Panc1 (cell line): Measurements from ENCODE around the gene BARHL1. TPM values are rescaled to one million over a fixed set of nuclear protein-coding genes. Genes with fewer than 3 reads are reported as not detected.

Experiments
- ATAC-seq: fragments of 200-7000 bp; cut with Tn5 transposase; 2 replicates; pipeline ENCODE4 v1.9.1; 2020; ENCODE audit warnings: mild to moderate bottlenecking, moderate library complexity
- BruUV-seq: library from RNA; stranded (reverse); fragments of 400-500 nt; replicated peaks from 2 replicates; lab custom pipeline; 2021; lab: Mats Ljungman, UMichigan
- CTCF ChIA-PET: fragments of 300-600 bp; sonication (Branson Sonifier 250); formaldehyde crosslinking; loops from one replicate; lab custom pipeline; 2022; ENCODE audit warnings: antibody characterized with exemption; lab: Charles Lee
- POLR2A ChIA-PET: fragments of 300-600 bp; sonication (Branson Sonifier 250); formaldehyde crosslinking; loops from one replicate; lab custom pipeline; 2022; ENCODE audit warnings: antibody characterized with exemption; lab: Charles Lee
- DNase-seq: peaks from one replicate; pipeline ENCODE4 v3.0.0-alpha.2; 2010; ENCODE audit warnings: low read depth, low spot score
- H3K27ac ChIP-seq: 2 replicates; pipeline ENCODE4 v1.5.1; 2011; ENCODE audit warnings: mild to moderate bottlenecking, low read length, inconsistent platforms
- H3K27me3 ChIP-seq: fragments of 200-500 bp; sonication (Bioruptor generic); 2 replicates; pipeline ENCODE4 v1.6.0; 2014; ENCODE audit warnings: low read length, inconsistent platforms; ENCODE audit not compliant: control insufficient read depth, insufficient read depth
- H3K36me3 ChIP-seq: fragments of 200-500 bp; sonication (Bioruptor generic); 2 replicates; pipeline ENCODE4 v1.5.1; 2014; ENCODE audit warnings: inconsistent platforms, mild to moderate bottlenecking, low read length, moderate library complexity; ENCODE audit not compliant: control insufficient read depth, insufficient read depth
- H3K4me1 ChIP-seq: 2 replicates; pipeline ENCODE4 v1.5.1; 2011; ENCODE audit warnings: inconsistent platforms, mild to moderate bottlenecking, low read length, moderate library complexity; ENCODE audit not compliant: control insufficient read depth, insufficient read depth
- H3K4me3 ChIP-seq, 2 experiments: 2 replicates each; pipeline ENCODE4 v1.5.1; 2011 to 2012; ENCODE audit warnings: low read depth in 2 of 2, low read length in 2 of 2, mild to moderate bottlenecking in 2 of 2, inconsistent platforms in 1 of 2, moderate library complexity in 1 of 2
- H3K9me3 ChIP-seq: fragments of 200-500 bp; sonication (Bioruptor generic); 2 replicates; pipeline ENCODE4 v1.5.1; 2014; ENCODE audit warnings: low read depth, mild to moderate bottlenecking, inconsistent platforms, low read length, moderate library complexity; ENCODE audit not compliant: control insufficient read depth, insufficient read depth
- POLR2AphosphoS5 ChIP-seq: IDR thresholded peaks from 2 replicates; pipeline ENCODE4 v1.6.1; 2012; ENCODE audit warnings: mild to moderate bottlenecking, low read depth, low read length, moderate library complexity
- SIN3A ChIP-seq: IDR thresholded peaks from 2 replicates; pipeline ENCODE4 v1.6.1; 2012; ENCODE audit warnings: low read depth, mild to moderate bottlenecking, low read length, moderate library complexity, borderline replicate concordance; ENCODE audit not compliant: insufficient read depth
- TCF7L2 ChIP-seq: IDR thresholded peaks from 2 replicates; pipeline ENCODE4 v1.6.1; 2011; ENCODE audit warnings: mild to moderate bottlenecking, low read depth, low read length, inconsistent platforms
- in situ Hi-C: cut with HindIII; loops from 2 replicates; pipeline ENCODE4 v1.10.0; 2016; ENCODE audit warnings: low sequenced_read_pairs, low pct_unique_long_range_greater_than_20kb
- intact Hi-C: fragments of 100-400 bp; cut with micrococcal nuclease; formaldehyde crosslinking; loops from one replicate; pipeline ENCODE4 v1.10.0; 2022; ENCODE audit not compliant: unreplicated experiment
- total RNA-seq: library from RNA; stranded (reverse); gene quantifications from one replicate; pipeline ENCODE4 v1.2.1, GENCODE V29; 2021; ENCODE audit not compliant: unreplicated experiment
- TF ChIP-seq, protein P1 (sequence below), 2 experiments: IDR thresholded peaks; 2 replicates each; pipeline ENCODE4 v1.6.1; 2011 to 2012; ENCODE audit warnings: low read depth in 2 of 2, control low read depth in 1 of 2, low read length in 1 of 2, mild to moderate bottlenecking in 1 of 2, moderate library complexity in 1 of 2; ENCODE audit not compliant: insufficient read depth in 1 of 2
- TF ChIP-seq, protein P2 (sequence below): fragments of 450-650 bp; IDR thresholded peaks from 2 replicates; pipeline ENCODE4 v1.5.1; 2017; ENCODE audit warnings: mild to moderate bottlenecking

Gene BARHL1
- total RNA-seq, 1 experiment from 2014 or later: not detected

DNA sequence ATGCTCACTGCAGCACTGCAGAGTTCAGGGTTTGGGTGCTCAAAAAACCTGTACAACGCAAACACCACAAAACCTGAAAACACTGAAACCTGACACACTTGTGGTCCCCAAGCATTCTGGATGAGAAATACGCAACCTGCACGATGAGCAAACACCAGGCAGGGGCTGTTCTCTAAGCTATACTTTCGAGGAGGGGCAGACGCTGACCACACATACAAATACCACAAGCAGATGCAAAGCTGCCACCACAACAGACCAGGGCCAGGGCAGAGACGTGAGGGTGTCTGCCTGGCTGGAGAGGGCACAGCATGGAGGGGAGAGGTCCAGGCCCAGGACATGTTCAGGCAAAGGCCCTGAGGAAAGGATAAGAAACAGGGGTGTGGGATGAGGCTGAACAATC is 23.0 kb downstream of the BARHL1 start:
- no TSS peak for BruUV-seq
- ChIA-PET POLR2A (no interaction called here), CTCF (no interaction called here)
- H3K27ac ChIP-seq: no peak overlapping the region
- ATAC-seq (no peak), DNase-seq (no peak)
- no peaks in the 10 kb centered on the region for H3K4me1 ChIP-seq
- H3K9me3 ChIP-seq: no peaks in the 10 kb centered on the region
- H3K36me3 ChIP-seq: no peaks in the 10 kb centered on the region; the same call in 1 of the 2 replicates
- H3K4me3 ChIP-seq: no peak overlapping the region
- H3K27me3 ChIP-seq: no peaks in the 10 kb centered on the region
- intact Hi-C loops: no loop called here
- in situ Hi-C loops: no loop called here
- TF ChIP-seq SIN3A (no peak), TCF7L2 (no peak), POLR2AphosphoS5 (no peak)
- TF ChIP-seq, protein P1, sequence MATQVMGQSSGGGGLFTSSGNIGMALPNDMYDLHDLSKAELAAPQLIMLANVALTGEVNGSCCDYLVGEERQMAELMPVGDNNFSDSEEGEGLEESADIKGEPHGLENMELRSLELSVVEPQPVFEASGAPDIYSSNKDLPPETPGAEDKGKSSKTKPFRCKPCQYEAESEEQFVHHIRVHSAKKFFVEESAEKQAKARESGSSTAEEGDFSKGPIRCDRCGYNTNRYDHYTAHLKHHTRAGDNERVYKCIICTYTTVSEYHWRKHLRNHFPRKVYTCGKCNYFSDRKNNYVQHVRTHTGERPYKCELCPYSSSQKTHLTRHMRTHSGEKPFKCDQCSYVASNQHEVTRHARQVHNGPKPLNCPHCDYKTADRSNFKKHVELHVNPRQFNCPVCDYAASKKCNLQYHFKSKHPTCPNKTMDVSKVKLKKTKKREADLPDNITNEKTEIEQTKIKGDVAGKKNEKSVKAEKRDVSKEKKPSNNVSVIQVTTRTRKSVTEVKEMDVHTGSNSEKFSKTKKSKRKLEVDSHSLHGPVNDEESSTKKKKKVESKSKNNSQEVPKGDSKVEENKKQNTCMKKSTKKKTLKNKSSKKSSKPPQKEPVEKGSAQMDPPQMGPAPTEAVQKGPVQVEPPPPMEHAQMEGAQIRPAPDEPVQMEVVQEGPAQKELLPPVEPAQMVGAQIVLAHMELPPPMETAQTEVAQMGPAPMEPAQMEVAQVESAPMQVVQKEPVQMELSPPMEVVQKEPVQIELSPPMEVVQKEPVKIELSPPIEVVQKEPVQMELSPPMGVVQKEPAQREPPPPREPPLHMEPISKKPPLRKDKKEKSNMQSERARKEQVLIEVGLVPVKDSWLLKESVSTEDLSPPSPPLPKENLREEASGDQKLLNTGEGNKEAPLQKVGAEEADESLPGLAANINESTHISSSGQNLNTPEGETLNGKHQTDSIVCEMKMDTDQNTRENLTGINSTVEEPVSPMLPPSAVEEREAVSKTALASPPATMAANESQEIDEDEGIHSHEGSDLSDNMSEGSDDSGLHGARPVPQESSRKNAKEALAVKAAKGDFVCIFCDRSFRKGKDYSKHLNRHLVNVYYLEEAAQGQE (IDR thresholded peaks at IDR 0.05; ENCODE audit: insufficient read depth in 1 of 2, low read depth in 2 of 2, low read length in 1 of 2): no peak
- TF ChIP-seq, protein P2, sequence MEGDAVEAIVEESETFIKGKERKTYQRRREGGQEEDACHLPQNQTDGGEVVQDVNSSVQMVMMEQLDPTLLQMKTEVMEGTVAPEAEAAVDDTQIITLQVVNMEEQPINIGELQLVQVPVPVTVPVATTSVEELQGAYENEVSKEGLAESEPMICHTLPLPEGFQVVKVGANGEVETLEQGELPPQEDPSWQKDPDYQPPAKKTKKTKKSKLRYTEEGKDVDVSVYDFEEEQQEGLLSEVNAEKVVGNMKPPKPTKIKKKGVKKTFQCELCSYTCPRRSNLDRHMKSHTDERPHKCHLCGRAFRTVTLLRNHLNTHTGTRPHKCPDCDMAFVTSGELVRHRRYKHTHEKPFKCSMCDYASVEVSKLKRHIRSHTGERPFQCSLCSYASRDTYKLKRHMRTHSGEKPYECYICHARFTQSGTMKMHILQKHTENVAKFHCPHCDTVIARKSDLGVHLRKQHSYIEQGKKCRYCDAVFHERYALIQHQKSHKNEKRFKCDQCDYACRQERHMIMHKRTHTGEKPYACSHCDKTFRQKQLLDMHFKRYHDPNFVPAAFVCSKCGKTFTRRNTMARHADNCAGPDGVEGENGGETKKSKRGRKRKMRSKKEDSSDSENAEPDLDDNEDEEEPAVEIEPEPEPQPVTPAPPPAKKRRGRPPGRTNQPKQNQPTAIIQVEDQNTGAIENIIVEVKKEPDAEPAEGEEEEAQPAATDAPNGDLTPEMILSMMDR: no peak

DNA sequence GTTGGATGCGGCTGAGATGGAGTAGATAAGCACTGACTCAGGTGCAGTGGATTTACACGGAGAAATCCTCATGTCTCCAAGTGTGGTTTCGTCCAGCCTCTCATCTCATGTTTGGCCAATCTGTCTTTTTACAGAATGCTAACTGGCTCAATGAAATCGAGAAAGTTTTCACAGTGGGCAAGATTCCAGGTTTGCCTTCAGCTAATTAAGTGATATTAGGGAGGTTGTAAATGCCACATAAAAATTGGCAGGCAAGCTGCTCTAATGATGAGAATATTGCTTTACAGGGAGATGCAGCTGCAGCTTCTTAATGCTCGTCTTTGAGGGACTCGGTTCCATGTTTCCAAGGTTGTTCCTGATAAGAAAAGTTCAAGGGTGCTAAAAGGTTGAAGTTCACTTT is 23.7 kb downstream of the BARHL1 start:
- ChIA-PET CTCF (no interaction called here), POLR2A (no interaction called here)
- ATAC-seq: no peak
- BruUV-seq: no TSS peak
- intact Hi-C loops: no loop called here
- H3K36me3 ChIP-seq: no peaks in the 10 kb centered on the region; the same call in 1 of the 2 replicates
- no peaks in the 10 kb centered on the region for H3K27me3 ChIP-seq
- TF ChIP-seq SIN3A (no peak), TCF7L2 (no peak), POLR2AphosphoS5 (no peak)
- TF ChIP-seq, protein P2: no peak
- TF ChIP-seq, protein P1 (IDR thresholded peaks at IDR 0.05; ENCODE audit: insufficient read depth in 1 of 2, low read depth in 2 of 2, low read length in 1 of 2): no peak
- in situ Hi-C loops: no loop called here
- H3K4me3 ChIP-seq: no peak overlapping the region
- no peaks in the 10 kb centered on the region for H3K9me3 ChIP-seq
- H3K27ac ChIP-seq: no peak overlapping the region
- H3K4me1 ChIP-seq: no peaks in the 10 kb centered on the region
- no peak for DNase-seq
